Activated naive CD8-positive, alpha-beta T cell treated with anti-CD3 and anti-CD28 coated beads, Interleukin-2, amount 10 ng/mL, durations not matched to agents 7 days and 5 days (primary cell): ENCODE measurements around the gene FGFR3. TPM values are rescaled to one million over a fixed set of nuclear protein-coding genes. Genes with fewer than 3 reads are reported as not detected.
"Not testable (repeated sequence)": the region's sequence is repeated elsewhere in the genome, so short reads cannot be mapped to it uniquely, and the experiment has no call there.

Experiments used
- ATAC-seq: fragments of 150-1000 bp; cut with Tn5 transposase; one replicate; pipeline ENCODE4 v1.10.0; 2021; ENCODE audit warnings: low read depth, moderate library complexity
- POLR2A ChIA-PET: fragments of 350-600 bp; sonication (Branson Sonifier 250); formaldehyde crosslinking; loops from one replicate; lab custom pipeline; 2021; ENCODE audit warnings: antibody characterized with exemption; lab: Charles Lee
- DNase-seq: peaks from one replicate; pipeline ENCODE4 v3.0.0; 2021
- H3K27ac Mint-ChIP-seq: one replicate; pipeline ENCODE4 v1.8.0; 2022; ENCODE audit warnings: mild to moderate bottlenecking, mixed read lengths
- H3K27me3 Mint-ChIP-seq: one replicate; pipeline ENCODE4 v1.8.0; 2022; ENCODE audit warnings: mild to moderate bottlenecking, moderate library complexity, mixed read lengths
- H3K36me3 Mint-ChIP-seq: one replicate; pipeline ENCODE4 v1.8.0; 2021; ENCODE audit warnings: mild to moderate bottlenecking, mixed read lengths
- H3K4me1 Mint-ChIP-seq: one replicate; pipeline ENCODE4 v1.8.0; 2021; ENCODE audit warnings: mixed read lengths
- H3K4me3 Mint-ChIP-seq: one replicate; pipeline ENCODE4 v1.8.0; 2022; ENCODE audit warnings: mild to moderate bottlenecking, moderate library complexity, mixed read lengths
- H3K9me3 Mint-ChIP-seq: one replicate; pipeline ENCODE4 v1.8.0; 2021; ENCODE audit warnings: mixed read lengths
- total RNA-seq, 2 experiments: library from RNA; stranded (reverse); gene quantifications; one replicate each; pipeline ENCODE4 v1.2.3, GENCODE V29; 2021

FGFR3 gene
- total RNA-seq, 2 experiments from 2014 or later: 0.14 TPM; not detected in 1

DNA sequence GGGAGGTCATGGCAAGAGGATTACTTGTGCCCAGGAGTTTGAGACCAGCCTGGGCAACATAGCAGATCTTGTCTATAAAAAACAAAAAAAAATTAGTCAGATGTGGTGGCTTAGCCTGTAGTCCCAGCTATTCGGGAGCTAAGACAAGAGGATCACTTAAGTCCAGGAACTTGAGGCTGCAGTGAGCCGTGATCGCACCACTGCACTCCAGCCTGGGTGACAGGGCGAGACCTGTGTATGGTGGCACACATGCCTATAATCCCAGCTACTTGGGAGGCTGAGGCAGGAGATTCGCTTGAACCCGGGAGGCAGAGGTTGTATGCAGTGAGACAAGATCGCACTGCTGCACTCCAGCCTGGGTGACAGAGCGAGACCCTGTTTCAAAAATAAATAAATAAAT, 42.7 kb downstream of the FGFR3 start:
- ATAC-seq, H3K9me3 Mint-ChIP-seq, H3K4me3 Mint-ChIP-seq, DNase-seq, POLR2A ChIA-PET, H3K27ac Mint-ChIP-seq, H3K4me1 Mint-ChIP-seq, H3K27me3 Mint-ChIP-seq: not testable (repeated sequence)
- H3K36me3 Mint-ChIP-seq: peaks cover 12% of the 10 kb centered on the region

DNA sequence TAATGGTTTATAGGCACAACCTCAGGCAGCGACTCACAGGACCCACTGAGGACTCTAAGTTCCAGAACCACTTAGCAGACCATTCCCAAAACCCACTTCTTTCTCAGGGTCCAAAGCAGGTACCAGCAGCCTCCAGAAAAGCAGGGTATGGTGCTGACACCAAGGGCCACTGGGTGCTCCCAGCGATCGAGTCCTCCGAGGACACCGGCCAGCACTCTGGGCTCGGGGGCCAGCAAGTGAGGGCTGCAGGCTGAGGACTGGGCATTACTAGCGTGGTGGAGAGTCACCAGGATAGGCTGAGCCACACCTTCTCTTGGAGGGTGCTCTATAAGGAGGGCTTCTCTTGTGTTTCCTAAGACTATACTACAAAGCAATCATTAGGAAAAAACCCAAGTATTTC, 43.6 kb downstream of the FGFR3 start:
- Mint-ChIP-seq H3K4me1 (peaks cover 3% of the 10 kb centered on the region), H3K36me3 (peaks cover 14% of the 10 kb centered on the region), H3K4me3 (no peak overlapping the region), H3K27me3 (no peaks in the 10 kb centered on the region), H3K27ac (no peak overlapping the region), H3K9me3 (no peaks in the 10 kb centered on the region)
- ATAC-seq: no peak
- no peak for DNase-seq
- POLR2A ChIA-PET: no interaction called here

DNA sequence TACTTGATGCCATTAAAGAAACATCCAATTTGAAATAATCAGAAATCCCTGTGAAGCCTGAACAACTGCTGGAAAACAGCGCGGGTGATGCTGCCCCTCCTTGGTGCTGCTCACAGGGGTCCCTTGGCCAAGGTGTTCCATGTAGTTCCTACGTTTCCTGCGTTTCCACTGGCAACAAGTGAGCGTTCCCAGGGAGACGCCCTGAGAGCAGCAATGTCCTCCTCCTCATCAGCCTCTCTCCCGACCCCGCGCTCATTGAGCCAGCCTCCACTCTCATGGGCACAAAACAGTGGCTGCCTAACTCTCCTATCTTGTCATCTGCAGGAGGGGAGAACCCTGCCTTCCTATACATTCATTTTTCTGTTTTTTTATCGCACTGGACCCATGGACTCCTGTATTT, 44.0 kb downstream of the FGFR3 start:
- no peaks in the 10 kb centered on the region for H3K27me3 Mint-ChIP-seq
- H3K4me3 Mint-ChIP-seq: no peak overlapping the region
- DNase-seq: no peak
- POLR2A ChIA-PET: no interaction called here
- H3K36me3 Mint-ChIP-seq: peaks cover 14% of the 10 kb centered on the region
- no peak for ATAC-seq
- no peaks in the 10 kb centered on the region for H3K9me3 Mint-ChIP-seq
- H3K27ac Mint-ChIP-seq: no peak overlapping the region
- H3K4me1 Mint-ChIP-seq: peaks cover 6% of the 10 kb centered on the region

DNA sequence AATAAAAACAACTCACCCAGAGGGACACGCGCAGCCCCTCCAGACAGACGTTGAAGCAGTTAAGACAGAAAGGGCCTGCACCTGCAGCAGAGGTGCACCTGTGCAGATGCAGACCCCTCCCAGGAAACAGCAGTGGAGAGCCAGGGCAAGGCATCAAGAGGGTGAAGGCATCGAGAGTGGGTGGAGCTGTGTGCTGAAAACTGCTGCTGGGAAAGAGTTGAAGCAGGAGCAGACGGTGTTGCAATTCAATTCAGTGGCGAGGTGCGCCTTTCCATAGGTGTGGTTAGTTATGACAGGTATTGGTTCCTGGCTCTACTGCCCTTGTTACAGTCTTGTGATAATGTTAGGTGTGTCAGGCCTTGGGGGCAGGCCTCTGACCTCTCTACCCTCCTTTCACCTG, 46.2 kb downstream of the FGFR3 start:
- POLR2A ChIA-PET: no interaction called here
- ATAC-seq (no peak), DNase-seq (no peak)
- Mint-ChIP-seq H3K36me3 (peaks cover 10% of the 10 kb centered on the region), H3K4me1 (peaks cover 8% of the 10 kb centered on the region), H3K27ac (no peak overlapping the region), H3K4me3 (no peak overlapping the region), H3K27me3 (no peaks in the 10 kb centered on the region), H3K9me3 (no peaks in the 10 kb centered on the region)

DNA sequence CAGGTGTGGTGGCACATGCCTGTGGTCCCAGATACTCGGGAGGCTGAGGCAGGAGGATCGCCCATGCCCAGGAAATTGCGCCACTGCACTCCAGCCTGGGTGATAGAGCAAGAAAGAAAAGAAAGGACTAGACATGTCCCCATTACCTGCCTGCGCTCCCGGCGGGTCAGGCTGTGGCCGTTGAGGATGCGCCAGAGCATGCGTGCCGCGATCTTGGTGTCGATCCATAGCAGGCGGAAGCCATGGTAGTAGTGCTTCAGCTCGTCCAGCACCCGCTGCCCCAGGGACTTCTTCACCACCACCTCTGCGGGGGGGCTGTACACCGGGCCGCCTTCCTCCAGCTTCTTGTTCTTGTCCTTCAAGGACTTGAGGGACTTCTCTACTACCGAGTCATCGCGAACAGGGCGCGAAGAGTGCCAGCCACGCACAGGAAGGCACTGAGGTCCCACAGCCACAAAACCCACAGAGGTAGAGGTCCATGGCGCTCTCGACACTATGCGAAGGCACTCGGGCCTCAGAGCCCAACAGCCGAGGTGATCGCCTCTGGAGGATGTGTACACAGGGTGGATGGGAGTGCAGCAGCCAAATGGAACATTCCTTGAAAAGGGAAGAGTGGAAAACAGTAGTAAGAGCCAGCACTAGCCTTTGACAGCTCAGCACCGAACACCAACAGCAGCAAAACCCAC, 48.3 kb downstream of the FGFR3 start:
- Mint-ChIP-seq H3K27me3 (no peaks in the 10 kb centered on the region), H3K4me3 (no peak overlapping the region), H3K9me3 (no peaks in the 10 kb centered on the region), H3K36me3 (peaks cover 7% of the 10 kb centered on the region), H3K4me1 (peaks cover 8% of the 10 kb centered on the region), H3K27ac (no peak overlapping the region)
- POLR2A ChIA-PET: no interaction called here
- ATAC-seq (no peak), DNase-seq (no peak)

DNA sequence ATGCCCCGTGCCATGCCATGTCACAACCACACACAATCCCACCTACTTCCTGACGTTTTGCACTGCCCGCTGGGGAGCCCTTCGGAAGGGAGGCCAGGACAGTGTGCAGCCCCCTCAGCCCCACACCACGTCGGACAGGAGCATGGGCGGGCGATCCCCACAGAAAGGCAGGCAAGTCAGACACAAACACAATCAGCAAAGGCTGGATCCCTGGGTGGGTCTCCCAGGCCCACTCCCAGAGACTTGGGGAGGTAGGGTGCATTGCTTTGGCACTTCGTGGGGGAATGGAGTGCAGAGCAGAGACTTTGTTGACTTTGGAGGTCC, 48.8 kb downstream of the FGFR3 start:
- Mint-ChIP-seq H3K36me3 (peaks cover 7% of the 10 kb centered on the region), H3K27ac (no peak overlapping the region), H3K4me3 (no peak overlapping the region), H3K9me3 (no peaks in the 10 kb centered on the region), H3K27me3 (no peaks in the 10 kb centered on the region), H3K4me1 (peaks cover 10% of the 10 kb centered on the region)
- no peak for ATAC-seq
- DNase-seq: no peak
- POLR2A ChIA-PET: interaction anchor here (1.3 kb wide), 1 partner anchor 13 kb away, joined by 5 read pairs; no protein-coding TSS in a partner anchor

DNA sequence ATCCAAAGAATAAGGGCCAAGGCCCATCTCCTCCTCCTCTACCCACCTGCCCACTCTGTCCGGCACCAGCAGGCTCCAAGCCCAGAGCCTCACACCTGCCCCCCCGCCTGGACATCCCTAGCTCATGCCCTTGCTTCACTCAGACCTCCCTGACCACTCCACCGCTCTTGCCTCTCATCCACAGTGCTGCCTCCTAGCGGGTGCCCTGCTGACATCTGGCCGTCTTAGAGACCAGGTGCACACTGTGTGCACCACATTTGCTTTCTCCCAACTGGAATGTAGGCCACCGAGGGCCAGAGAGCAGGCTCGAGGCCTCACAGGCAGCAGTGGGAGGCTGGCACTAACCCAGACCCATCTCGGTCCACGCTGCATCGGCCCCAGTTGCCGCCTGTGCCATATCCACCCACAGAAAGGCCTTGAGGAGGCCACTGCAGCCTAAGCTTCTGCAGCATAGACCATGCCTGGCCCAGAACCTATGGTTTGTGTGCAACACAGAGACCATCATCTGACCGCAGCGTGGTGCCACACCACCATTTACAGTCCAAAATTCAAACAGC, 49.3 kb downstream of the FGFR3 start:
- no peak overlapping the region for H3K4me3 Mint-ChIP-seq
- DNase-seq (no peak), ATAC-seq (no peak)
- no peaks in the 10 kb centered on the region for H3K9me3 Mint-ChIP-seq
- H3K27me3 Mint-ChIP-seq: no peaks in the 10 kb centered on the region
- peaks cover 10% of the 10 kb centered on the region for H3K4me1 Mint-ChIP-seq
- POLR2A ChIA-PET: interaction anchor here (1.3 kb wide), 1 partner anchor 13 kb away, joined by 5 read pairs; no protein-coding TSS in a partner anchor
- peak overlapping the region; percentile 31 for H3K27ac Mint-ChIP-seq
- H3K36me3 Mint-ChIP-seq: peaks cover 9% of the 10 kb centered on the region

DNA sequence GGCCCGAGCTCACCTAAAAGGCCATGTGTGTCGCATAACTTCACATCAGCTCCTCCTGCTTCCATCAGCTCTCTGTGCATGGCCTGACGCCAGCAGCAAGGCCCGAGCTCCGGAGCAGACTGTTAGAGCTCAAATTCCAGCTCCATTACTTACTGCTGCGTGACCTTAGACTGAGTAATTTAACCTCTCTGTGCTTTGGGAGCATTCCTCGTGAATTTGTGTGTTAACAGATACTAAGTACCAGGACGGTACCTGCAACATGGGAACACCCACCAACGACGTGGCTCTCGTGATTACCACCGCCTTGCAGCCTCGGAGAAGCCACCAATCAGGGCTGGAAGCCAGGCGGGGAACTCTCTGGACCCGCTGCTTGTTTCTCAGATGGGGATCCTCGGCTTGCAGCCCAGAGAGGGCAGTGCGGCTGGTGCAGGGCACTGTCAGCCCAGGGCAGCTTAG, 49.9 kb downstream of the FGFR3 start:
- Mint-ChIP-seq H3K4me3 (no peak overlapping the region), H3K36me3 (peaks cover 9% of the 10 kb centered on the region)

DNA sequence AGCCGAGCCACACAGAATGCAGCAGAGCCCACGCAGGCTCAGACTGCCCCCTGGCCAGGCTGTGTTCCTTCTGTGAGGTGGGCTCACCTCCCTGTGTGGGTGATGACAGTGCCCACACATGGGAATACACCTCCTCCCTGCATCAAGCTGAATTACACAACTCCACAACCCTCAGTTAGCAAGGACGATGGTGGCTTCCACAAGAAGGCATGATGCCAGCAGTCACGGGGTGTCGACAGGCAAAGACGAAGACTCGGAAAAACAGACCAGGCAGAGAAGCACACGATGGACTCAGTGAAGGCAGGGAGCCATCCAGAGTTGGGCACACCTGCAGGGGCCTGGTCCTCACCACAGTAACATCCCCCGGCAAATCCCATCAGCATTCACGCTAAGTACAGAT, 50.8 kb downstream of the FGFR3 start:
- no peak for DNase-seq
- POLR2A ChIA-PET: no interaction called here
- Mint-ChIP-seq H3K36me3 (peaks cover 7% of the 10 kb centered on the region), H3K4me1 (peaks cover 10% of the 10 kb centered on the region), H3K4me3 (no peak overlapping the region), H3K27ac (no peak overlapping the region), H3K27me3 (no peaks in the 10 kb centered on the region), H3K9me3 (no peaks in the 10 kb centered on the region)
- no peak for ATAC-seq

More for the DNA sequence above, 49.9 kb downstream of the FGFR3 start:
- H3K9me3 Mint-ChIP-seq: no peaks in the 10 kb centered on the region
- H3K27ac Mint-ChIP-seq: no peak overlapping the region
- no peaks in the 10 kb centered on the region for H3K27me3 Mint-ChIP-seq
- POLR2A ChIA-PET: interaction anchor here (1.3 kb wide), 1 partner anchor 12 kb away, joined by 5 read pairs; no protein-coding TSS in a partner anchor
- DNase-seq (no peak), ATAC-seq (no peak)
- peaks cover 10% of the 10 kb centered on the region for H3K4me1 Mint-ChIP-seq

DNA sequence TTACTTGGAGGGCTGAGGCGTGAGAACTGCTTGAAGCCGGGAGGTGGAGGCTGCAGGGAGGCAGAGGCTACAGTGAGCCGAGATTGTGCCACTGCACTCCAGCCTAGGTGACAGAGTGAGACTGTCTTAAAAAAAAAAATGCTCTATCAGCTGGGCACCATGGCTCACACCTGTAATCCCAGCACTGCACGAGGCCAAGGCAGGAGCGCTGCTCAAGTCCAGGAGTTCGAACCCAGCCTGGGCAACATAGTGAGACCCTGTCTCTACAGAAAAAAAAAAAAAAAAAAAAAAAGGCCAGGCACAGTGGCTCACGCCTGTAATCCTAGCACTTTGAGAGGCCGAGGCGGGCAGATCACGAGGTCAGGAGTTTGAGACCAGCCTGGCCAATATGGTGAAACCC, 51.5 kb downstream of the FGFR3 start:
- H3K36me3 Mint-ChIP-seq, POLR2A ChIA-PET, H3K27ac Mint-ChIP-seq: not testable (repeated sequence)

DNA sequence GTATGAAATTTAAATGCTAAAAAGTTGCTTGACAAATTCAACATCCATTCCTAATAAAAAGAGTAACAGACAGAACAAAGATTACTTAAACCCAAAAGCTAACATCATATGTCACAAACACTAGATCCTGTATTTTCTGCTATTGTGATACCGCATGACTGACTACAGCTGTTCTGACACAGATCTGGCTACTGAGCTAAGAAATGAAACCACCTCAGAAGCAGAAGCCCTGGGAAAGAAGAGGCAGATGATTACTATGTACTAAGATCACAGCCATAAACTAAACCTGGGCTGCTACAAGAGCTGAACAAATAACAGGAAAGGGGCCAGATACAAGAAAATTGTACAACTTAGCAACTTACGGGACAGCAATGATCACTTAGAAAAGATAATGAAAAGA, 53.5 kb downstream of the FGFR3 start:
- Mint-ChIP-seq H3K4me3 (no peak overlapping the region), H3K36me3 (peaks cover 6% of the 10 kb centered on the region), H3K27me3 (no peaks in the 10 kb centered on the region), H3K27ac (peak overlapping the region; percentile 9), H3K9me3 (no peaks in the 10 kb centered on the region), H3K4me1 (peaks cover 11% of the 10 kb centered on the region)
- ATAC-seq: no peak
- DNase-seq: no peak
- POLR2A ChIA-PET: interaction anchor here (1.5 kb wide), 1 partner anchor 9 kb away, joined by 4 read pairs; no protein-coding TSS in a partner anchor

More for the DNA sequence above, 51.5 kb downstream of the FGFR3 start:
- H3K4me3 Mint-ChIP-seq, ATAC-seq, H3K4me1 Mint-ChIP-seq, H3K27me3 Mint-ChIP-seq, H3K9me3 Mint-ChIP-seq, DNase-seq: not testable (repeated sequence)

DNA sequence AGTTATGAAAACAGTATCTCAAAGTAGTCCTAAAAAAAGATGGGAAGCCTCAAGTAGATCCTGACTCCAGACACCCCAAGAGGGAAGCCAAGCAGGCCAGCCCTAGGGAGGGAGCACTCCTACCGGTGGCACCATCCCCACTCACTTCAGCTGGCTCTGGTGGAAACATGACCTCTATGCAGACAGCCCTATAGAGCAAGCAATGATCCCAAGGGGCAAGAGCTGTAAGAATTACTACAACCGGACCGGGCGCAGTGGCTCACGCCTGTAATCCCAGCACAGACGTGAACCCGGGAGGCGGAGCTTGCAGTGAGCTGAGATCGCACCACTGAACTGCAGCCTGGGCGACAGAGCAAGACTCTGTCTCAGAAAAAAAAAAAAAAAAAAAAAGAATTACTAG, 57.2 kb downstream of the FGFR3 start:
- no peak overlapping the region for H3K27ac Mint-ChIP-seq
- peaks cover 13% of the 10 kb centered on the region for H3K36me3 Mint-ChIP-seq
- H3K4me3 Mint-ChIP-seq: no peak overlapping the region
- H3K4me1 Mint-ChIP-seq: peaks cover 27% of the 10 kb centered on the region
- no peaks in the 10 kb centered on the region for H3K27me3 Mint-ChIP-seq
- POLR2A ChIA-PET: interaction anchor here (0.7 kb wide), 1 partner anchor 129 kb away, joined by 3 read pairs; the partner anchor contains the start of genes TACC3 and TMEM129
- ATAC-seq: no peak
- no peak for DNase-seq
- H3K9me3 Mint-ChIP-seq: no peaks in the 10 kb centered on the region

DNA sequence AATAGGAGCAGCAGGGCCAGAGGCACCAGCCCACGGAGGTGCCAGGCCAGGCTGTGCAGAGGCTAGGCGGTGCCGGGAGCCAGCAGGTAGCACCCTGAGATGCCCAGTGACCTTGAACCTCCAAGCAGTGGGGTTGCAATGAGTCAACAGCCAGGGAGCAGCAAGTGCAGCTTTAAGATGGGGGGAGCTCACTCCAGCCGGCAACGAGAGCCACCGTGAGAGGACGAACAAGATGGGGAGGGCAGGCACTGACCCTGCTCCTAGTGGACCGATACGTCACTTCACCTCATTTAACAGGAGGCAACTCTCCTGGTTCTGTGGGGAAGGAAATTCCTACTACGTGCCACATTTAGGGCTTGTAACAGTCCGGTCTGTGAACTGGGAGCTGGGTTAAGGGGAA, 58.1 kb downstream of the FGFR3 start:
- ATAC-seq (no peak), DNase-seq (no peak)
- Mint-ChIP-seq H3K9me3 (no peaks in the 10 kb centered on the region), H3K36me3 (peaks cover 13% of the 10 kb centered on the region), H3K4me3 (no peak overlapping the region), H3K27ac (no peak overlapping the region), H3K4me1 (peaks cover 27% of the 10 kb centered on the region), H3K27me3 (no peaks in the 10 kb centered on the region)
- POLR2A ChIA-PET: interaction anchor here (0.6 kb wide), 1 partner anchor 11 kb away, joined by 3 read pairs; no protein-coding TSS in a partner anchor
